Adipose tissue (tissue), 3 donors: Measurements from ENCODE around the gene PVALB. TPM values are rescaled to one million over a fixed set of nuclear protein-coding genes. Genes with fewer than 3 reads are reported as not detected.

Experiments used
- H3K27ac ChIP-seq: one replicate; pipeline ENCODE4 v1.5.1; 2013; ENCODE audit warnings: low read depth, low read length
- WGBS, 3 donors: extraction: QIAGEN DNeasy Blood & Tissue Kit; methylation state at CpG; one replicate each; pipeline ENCODE4 v1.1.7; 2013; 5-methylcytosine and 5-hydroxymethylcytosine counted together
- polyA plus RNA-seq, 3 donors: library from polyadenylated mRNA; stranded (reverse); fragments of 200-250 nt; gene quantifications; one replicate each; pipeline ENCODE4 v1.2.3, GENCODE V29; 2013
- donor health status: healthy with polysubstance abuse.
- donor health status: Bipolar disorder and iron deficiency.
- donor health status: healthy.

Gene PVALB
- polyA plus RNA-seq, 3 donors = not detected

GRCh38 chr22:36822581-36822980 lies 5.7 kb upstream of the PVALB start:
- no peak overlapping the region for H3K27ac ChIP-seq
- WGBS, 3 donors = 69 to 75% (median 74%) methylated on average over 6 of the region's 6 CpGs

- 25 to 42% (median 36%) methylated on average over 9 of the region's 9 CpGs for WGBS, 3 donors
- H3K27ac ChIP-seq = no peak overlapping the region
Observed at GRCh38 chr22:36819112-36819511, 2.3 kb upstream of the PVALB start.

GRCh38 chr22:36818010-36818642 lies 1.3 kb upstream of the PVALB start:
- 71 to 81% (median 81%) methylated on average over 6 of the region's 6 CpGs for WGBS, 3 donors
- H3K27ac ChIP-seq = no peak overlapping the region

- no peak overlapping the region for H3K27ac ChIP-seq
- WGBS, 3 donors = 34 to 44% (median 42%) methylated on average over 5 of the region's 5 CpGs
Observed at GRCh38 chr22:36817525-36817848, 652 bp upstream of the PVALB start.

- H3K27ac ChIP-seq = no peak overlapping the region
- WGBS, 3 donors = 4 to 11% (median 9%) methylated on average over 12 of the region's 12 CpGs
Observed at GRCh38 chr22:36816339-36816635, 548 bp downstream of the PVALB start.

GRCh38 chr22:36815558-36816338 lies 1.1 kb downstream of the PVALB start:
- no peak overlapping the region for H3K27ac ChIP-seq
- 20 to 34% (median 32%) methylated on average over 8 of the region's 8 CpGs for WGBS, 3 donors

- WGBS, 3 donors = 66 to 72% (median 68%) methylated on average over 10 of the region's 10 CpGs
- no peak overlapping the region for H3K27ac ChIP-seq
Observed at GRCh38 chr22:36814801-36815200, 2.0 kb downstream of the PVALB start.

- no peak overlapping the region for H3K27ac ChIP-seq
- WGBS, 3 donors = 72 to 91% (median 78%) methylated on average over 2 to 3 of the region's 3 CpGs
Observed at GRCh38 chr22:36811094-36811800, 5.6 kb downstream of the PVALB start.

- no peak overlapping the region for H3K27ac ChIP-seq
- 87 to 94% (median 93%) methylated on average over 6 of the region's 6 CpGs for WGBS, 3 donors
Observed at GRCh38 chr22:36809351-36809750, 7.5 kb downstream of the PVALB start.

GRCh38 chr22:36808721-36809344 lies 8.0 kb downstream of the PVALB start:
- 37 to 78% (median 54%) methylated on average over 1 of the region's 1 CpG for WGBS, 3 donors
- no peak overlapping the region for H3K27ac ChIP-seq

GRCh38 chr22:36807627-36808026 lies 9.2 kb downstream of the PVALB start:
- 75 to 82% (median 81%) methylated on average over 7 of the region's 7 CpGs for WGBS, 3 donors
- no peak overlapping the region for H3K27ac ChIP-seq

- 35 to 40% (median 36%) methylated on average over 6 of the region's 6 CpGs for WGBS, 3 donors
Observed at GRCh38 chr22:36806835-36807234, 10.0 kb downstream of the PVALB start.

GRCh38 chr22:36803358-36803757 lies 13.5 kb downstream of the PVALB start:
- WGBS, 3 donors = 67 to 77% (median 70%) methylated on average over 1 of the region's 1 CpG
- H3K27ac ChIP-seq = no peak overlapping the region

More at GRCh38 chr22:36806835-36807234, 10.0 kb downstream of the PVALB start:
- no peak overlapping the region for H3K27ac ChIP-seq

- no peak overlapping the region for H3K27ac ChIP-seq
- WGBS, 3 donors = 74 to 84% (median 83%) methylated on average over 11 of the region's 11 CpGs
Observed at GRCh38 chr22:36798674-36799066, 18.2 kb downstream of the PVALB start.

GRCh38 chr22:36797911-36798673 lies 18.7 kb downstream of the PVALB start:
- WGBS, 3 donors = 72 to 77% (median 76%) methylated on average over 12 of the region's 12 CpGs
- H3K27ac ChIP-seq = no peak overlapping the region

GRCh38 chr22:36797374-36797773 lies 19.5 kb downstream of the PVALB start:
- H3K27ac ChIP-seq = no peak overlapping the region
- 65 to 74% (median 70%) methylated on average over 9 of the region's 9 CpGs for WGBS, 3 donors

GRCh38 chr22:36796552-36797175 lies 20.2 kb downstream of the PVALB start:
- WGBS, 3 donors = 58 to 67% (median 59%) methylated on average over 7 of the region's 7 CpGs
- no peak overlapping the region for H3K27ac ChIP-seq

- WGBS, 3 donors = 84 to 86% (median 84%) methylated on average over 7 of the region's 7 CpGs
- H3K27ac ChIP-seq = no peak overlapping the region
Observed at GRCh38 chr22:36795633-36796032, 21.2 kb downstream of the PVALB start.
